Measurements from ENCODE around the gene RGL3.
"Not testable (repeated sequence)": the region's sequence is repeated elsewhere in the genome, so short reads cannot be mapped to it uniquely, and the experiment has no call there.

RGL3 gene

DNA sequence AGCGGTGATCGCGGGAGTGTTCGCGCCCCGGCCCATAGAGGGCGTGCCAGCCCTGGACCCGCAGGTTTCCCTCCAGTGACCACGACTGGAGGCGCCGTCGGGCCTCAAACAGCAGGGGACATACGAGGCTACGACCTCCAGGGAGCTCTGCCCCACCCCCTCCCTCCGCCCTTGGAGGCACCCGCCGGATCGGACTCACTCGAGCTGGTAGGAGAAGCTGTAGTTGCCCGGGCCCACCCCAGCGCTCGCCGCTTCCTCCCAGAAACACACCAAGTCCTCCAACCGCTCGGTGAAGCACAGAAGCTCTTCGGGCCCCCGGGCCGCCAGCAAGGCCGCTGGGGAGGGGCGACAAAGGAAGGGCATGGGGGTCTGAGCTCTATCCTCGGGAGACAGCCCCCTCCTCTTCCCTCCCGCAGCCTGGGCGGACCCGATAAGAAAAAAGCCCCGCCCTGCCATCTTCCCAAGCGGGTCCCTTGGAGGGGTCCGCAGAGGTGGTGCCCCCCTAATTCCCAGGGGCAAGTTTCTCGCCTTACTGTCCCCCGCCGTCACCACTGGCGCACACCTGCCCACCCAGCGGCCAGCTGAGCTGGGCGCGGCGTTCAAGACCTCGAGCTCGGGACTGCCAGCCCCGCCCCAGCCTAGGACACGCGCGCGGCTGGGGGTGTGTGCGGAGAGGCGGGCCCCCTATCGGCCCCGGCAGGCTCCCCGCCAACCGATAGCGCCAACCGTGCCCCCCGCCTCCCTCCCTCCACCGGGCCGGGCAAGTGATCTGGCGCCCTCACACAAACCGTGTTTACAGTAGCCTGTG lies 36.0 kb downstream of the RGL3 start:
- DNase-seq (ENCODE audit: low spot score) = no peak

DNA sequence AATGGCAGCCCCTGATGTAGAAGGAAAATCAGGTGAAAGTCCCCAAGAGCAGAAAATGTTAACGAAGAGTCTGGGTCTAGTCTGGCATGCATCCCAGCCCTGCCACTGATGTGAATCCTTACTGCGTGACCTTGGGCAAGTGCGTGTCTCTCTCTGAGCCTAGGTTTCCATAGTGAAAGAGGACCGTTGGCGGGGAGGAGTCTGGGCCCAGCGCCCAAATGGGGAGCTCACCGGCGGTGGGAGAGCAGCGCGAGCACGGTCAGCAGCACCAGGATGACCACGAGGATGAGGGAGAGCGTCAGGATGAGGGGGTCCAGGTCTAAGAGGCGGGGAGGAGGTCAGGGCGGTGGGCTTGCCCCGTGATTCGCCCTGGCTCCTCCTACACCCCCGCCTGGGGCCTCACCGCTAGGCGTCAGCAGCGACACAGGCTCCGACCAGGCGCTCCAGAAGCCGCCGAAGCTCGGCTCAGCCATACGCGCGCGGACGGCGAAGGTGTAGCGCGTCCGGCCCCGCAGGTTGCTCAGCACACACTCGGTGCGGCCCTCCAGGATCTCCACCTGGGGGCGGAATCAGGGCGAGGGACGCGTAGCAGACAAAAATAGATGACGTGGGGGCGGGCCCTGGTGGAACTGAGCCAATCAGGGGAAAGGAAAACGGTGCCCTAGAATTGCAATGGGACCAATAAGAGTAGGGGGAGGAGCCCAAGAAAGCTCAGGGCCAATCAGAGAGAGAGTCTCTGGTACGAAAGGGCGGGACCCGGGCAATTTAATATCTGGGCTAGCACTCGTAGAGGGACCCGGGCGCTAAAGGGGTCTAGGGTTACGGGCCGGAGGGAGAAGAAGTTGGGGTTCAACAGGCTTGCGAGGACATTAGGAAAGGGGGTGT lies 38.2 kb downstream of the RGL3 start:
- DNase-seq (ENCODE audit: low spot score) = peak; percentile 95

DNA sequence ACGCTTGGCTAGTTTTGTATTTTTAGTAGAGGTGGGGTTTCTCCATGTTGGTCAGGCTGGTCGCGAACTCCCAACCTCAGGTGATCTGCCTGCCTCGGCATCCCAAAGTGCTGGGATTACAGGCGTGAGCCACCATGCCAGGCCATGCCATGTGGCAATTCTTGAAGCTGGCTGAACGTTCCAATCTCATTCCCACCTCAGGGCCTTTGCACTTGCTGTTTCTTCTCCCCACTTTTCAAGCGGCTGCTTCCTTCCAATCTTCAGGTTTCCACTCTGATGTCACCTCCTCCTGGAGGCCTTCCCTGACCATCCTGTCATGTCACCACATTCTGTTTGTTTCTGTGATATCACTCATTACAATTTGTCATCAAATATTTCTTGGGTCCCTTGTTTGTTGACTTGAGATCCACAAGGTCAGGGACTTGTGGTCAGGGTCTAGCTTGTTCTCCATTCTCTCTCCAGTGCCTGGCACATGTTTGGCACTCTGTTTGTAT lies 39.2 kb downstream of the RGL3 start:
- no peak for DNase-seq (ENCODE audit: low spot score)

DNA sequence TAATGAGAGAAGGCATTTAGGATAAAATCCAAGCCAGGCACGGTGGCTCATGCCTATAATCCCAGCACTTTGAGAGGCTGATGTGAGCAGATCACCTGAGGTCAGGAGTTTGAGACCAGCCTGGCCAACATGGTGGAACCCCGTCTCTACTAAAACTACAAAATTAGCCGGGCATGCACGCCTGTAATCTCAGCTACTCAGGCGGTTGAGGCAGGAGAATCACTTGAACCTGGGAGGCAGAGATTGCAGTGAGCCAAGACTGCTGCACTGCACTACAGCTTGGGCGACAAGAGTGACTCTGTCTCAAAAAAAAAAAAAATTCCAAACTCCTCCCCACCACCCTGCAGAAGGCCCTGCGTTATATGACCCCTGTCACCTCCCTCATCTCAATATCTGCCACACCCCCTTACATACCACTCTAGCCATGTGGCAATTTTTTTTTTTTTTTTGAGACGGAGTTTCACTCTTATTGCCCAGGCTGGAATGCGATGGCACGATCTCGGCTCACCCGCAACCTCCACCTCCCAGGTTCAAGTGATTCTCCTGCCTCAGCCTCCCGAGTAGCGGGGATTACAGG lies 39.8 kb downstream of the RGL3 start:
- not testable (repeated sequence) for DNase-seq (ENCODE audit: low spot score)

DNA sequence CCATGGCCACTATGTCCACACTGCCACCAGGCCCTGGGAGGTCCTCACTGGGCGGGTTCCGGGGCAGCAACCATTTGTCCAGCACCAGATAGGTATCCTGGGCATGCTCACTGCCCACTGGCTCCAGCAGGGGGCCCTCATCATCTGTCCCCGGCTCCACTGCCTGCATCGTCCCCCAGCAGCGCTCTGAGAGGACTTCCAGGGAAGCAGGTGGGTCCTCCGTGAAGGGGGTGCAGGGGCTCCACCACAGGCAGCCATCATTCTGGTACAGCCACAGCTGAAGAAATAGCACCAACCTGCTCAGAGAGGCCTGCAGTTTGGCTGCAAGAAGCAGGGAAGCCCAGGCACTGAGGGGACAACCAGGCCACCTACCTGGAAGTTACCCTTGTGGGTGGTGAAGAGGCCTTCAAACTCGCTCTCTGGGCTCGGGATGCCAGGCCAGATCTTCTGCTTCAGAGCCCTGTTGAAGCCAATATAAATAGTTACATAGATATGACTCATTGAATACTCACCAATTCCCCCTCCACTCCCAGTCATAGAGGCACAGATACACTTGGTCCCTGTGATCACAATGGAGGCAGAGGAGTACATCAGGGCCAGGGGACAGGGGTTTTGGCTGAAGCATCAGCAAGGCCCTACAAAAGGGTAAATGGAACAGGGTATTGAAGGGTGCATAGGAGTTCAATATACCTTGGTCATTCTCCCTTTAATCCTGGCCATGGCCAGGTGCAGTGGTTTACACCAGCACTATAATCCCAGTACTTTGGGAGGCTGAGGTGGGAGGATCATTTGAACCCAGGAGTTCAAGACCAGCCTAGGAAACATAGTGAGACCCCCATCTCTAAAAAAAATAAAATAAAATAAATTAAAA lies 40.6 kb downstream of the RGL3 start:
- no peak for DNase-seq (ENCODE audit: low spot score)

DNA sequence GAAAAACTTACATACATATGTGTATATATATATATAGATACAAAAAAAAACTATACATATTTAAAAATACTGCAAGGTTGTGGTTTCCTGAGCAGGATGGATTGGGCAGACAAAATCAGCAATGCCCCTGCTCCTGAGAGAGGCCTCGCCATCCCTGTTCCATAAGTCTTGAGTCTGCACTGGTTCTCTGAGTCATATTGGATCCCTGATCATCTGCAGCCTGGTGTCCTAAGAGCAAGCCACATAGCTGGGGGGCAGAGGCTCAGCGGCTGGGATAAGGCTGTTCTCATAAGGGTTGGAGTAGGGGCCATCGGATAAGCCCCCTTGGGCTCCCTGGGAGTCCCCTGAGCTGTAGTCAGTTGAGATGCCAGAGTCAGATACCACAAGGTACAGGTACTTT lies 41.4 kb downstream of the RGL3 start:
- DNase-seq (ENCODE audit: low spot score) = no peak

DNA sequence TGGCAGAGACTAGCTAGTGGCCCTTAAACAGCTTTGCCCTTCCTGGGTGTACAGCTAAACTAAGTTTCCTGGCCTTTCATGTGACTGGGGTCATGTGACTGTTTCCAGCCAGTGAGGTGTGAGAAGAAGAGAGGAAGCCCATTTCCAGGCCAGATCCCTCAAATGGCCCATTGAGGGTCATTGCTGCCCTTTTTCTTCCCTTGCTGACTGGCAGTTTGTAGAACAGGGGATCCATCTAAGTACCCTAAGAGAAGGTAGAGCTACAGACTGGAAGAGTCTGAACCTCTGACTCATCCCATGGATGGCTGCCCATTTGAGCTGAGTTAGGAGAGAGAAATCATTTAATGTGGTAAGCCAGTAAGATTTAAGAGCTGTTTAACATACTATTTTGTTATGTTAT lies 41.9 kb downstream of the RGL3 start:
- no peak for DNase-seq (ENCODE audit: low spot score)

DNA sequence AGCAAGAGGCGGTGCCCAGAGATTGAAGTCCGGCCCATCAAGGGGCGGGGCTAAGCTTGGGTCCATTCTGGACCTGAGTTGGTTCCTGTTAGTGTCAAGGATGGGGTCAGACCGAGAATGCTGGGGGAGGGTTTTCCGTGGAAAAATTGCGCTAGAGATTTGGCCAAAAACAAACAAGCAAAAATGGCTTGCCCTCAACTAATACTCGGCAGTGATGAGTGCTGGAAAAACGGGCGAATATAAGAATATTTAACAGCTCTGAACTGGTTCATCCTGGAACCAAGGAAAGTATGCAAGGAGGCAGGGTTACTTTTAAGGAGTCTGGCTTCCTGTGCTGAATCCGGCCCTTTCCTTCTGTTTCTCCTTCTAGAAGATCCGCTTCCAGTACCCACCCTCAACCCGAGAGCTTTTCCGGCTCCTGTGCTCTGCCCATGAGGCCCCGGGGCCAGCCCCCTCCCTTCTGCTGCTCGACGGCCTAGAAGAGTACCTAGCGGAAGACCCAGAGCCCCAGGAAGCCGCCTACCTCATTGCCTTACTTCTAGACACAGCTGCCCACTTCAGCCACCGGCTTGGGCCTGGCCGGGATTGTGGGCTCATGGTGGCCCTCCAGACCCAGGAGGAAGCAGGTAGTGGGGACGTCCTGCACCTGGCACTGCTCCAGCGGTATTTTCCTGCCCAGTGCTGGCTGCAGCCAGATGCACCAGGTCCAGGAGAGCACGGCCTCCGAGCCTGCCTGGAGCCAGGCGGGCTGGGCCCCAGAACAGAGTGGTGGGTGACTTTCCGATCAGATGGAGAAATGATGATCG lies 43.8 kb downstream of the RGL3 start:
- no peak for DNase-seq (ENCODE audit: low spot score)

DNA sequence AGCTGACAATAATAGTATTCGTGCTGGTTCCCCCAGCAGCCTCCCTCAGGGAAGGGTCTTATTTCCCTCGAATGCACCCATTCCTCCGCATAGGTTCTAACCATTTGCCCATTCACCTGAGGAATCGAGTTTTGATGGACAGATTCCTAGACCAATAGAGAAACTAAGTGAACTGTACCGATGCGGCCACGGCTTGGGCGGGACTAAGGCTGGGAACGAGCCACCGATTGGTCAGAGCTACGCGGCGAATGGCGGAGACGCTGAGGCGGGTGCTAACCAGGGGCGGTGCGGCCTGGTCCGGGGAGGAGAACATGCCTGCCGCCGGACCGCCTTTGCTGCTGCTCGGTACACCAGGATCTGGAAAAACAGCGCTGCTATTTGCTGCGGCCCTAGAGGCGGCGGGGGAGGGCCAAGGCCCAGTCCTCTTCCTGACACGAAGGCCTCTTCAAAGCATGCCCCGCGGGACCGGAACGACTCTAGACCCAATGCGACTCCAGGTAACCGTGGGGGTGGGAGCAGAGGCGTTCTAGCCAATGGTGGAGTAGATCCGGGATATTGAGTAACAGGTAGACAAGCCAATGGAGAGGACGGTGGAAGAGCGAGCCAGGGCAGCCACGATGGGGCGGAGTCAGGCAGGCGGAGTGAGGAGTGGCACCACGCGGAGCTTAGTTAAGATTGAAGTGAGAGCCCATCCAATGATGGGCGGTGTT lies 44.5 kb downstream of the RGL3 start, which contains the start of gene SWSAP1:
Gene SWSAP1, plus strand, starts transcription at position 234 of the 710 bp plus-strand sequence. Its CDS starts 15 bp downstream, at position 249.
- DNase-seq (ENCODE audit: low spot score) = peak; percentile 100

DNA sequence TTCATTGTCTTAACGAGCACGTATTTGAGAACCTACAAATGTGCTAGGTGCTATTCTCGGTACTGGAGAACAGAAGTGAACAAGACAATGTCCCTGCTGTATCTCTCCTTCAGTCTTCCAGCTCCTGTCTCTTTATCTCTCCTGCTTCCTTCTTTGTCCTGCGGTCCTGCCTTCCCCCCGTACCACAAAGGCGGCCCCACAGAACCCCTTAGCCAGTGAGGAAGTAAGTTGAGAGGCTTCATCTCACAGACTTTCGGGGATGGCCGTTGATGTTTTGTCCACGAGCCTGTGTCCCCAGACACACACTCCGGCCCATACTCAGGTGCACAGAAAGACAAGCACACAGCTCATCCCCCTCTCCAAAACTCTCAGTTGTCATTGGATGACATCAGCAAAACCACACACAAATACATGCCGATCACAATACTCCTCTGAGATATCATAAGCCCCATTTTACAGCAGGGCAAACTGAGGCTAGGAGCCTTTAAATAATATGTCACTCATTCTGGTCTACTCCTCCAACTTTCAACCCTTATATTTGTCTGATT lies 45.2 kb downstream of the RGL3 start:
- DNase-seq (ENCODE audit: low spot score) = no peak

DNA sequence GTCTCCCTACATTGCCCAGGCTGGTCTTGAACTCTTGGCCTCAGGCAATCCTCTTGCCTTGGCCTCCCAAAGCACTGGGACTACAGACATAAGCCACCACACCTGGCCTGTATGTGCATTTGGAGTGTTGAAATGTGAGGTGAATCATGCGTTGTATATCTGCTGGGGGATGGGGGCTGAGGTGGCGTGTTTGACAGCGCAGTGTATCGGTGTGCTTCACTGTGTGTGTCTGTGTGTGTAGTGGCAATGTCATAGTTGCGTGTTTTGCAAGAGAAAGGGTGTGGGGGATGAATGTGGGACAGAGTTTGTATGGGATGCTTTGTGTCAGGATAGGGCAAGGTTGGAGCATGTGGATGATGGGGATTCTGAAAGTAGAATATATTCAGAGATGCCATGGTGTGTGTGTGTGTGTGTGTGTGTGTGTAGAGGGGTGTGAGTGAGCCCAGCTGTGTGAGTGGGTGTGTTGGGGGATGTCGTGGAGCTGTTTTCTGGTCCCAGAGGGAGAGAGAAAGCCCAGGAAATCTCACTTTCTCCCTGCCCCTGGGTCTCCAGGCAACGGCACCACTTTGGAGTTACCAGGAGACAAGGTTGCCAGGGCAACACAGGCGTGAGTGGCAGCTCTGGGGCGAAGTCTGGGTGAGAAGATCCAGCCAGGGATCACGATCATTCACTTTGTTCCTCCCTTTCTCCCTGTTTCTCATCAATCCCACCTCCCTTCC lies 45.8 kb downstream of the RGL3 start:
- peak; percentile 87 for DNase-seq (ENCODE audit: low spot score)

DNA sequence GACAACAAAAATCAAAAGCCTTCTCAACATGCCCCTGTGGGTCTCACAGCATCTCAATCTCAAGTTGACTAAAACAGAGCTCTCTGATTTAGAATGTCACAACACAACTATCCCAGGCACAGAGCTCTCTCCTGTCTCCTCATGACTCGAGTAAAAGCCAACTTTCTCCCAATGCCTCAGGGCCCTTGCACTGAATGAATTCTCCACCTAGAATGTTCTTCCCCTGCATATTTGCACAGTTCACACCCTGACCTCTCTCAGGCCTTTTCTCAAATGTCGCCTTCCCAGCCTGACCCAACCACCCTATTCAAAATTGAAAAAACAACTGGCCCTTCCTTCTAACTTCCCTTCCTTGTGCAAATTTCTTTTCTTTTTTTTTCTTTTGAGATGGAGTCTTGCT lies 48.4 kb downstream of the RGL3 start:
- DNase-seq (ENCODE audit: low spot score) = no peak

DNA sequence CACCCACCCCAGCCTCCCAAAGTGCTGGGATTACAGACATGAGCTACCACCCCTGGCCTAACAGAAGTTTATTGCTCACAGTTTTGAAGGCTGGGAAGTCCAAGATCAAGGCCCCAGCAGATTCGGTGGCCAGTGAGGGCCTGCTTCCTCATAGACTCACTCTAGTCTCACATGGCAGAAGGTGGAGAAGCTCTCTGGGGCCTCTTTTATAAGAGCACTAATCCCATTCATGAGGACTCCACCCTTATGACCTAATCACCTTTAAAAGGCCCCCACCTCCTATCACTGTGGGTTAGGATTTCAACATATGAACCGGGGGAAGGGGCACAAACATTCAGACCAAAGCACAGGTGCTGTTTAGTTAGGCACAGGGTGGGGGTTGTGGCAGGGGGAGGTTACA lies 51.6 kb downstream of the RGL3 start:
- DNase-seq (ENCODE audit: low spot score) = no peak

DNA sequence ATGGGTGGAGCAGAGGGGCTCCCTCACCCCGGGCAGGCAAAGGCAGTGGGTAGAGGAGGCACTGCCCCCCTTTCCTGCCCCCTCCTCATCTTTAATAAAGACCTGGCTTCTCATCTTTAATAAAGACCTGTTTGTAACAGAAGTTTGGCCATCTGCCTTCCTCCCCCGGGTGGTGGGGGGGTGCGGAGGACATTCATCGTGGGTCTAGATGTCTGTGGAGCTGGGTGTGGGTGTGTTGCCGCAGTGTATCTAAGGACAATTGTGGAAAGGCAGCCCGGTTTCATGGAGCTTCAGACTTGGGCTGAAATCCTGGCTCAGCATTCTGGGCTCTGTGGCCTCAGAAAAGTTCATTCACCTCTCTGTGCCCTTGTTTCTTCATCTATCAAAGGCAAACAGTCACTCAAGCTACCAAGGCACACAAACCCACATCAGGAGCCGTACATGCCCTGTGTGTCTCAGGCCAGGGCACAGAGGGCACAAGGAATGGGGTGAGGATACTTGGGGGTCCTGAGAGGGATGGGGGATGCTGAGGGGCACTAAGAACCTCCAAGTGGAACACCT lies 53.5 kb downstream of the RGL3 start:
- no peak for DNase-seq (ENCODE audit: low spot score)

DNA sequence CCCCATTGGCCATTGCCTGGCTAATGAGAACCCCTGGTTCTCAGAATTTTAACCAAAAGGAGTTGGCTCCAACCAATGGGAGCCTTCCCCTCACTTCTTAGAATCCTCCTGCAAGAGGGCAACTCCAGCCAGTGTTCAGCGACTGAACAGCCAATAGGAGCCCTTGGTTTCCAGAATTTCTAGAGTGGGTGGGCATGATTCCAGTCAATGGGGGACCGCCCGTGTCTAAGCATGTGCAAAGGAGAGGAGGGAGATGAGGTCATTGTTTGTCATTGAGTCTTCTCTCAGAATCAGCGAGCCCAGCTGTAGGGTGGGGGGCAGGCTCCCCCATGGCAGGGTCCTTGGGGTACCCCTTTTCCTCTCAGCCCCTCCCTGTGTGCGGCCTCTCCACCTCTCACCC lies 54.2 kb downstream of the RGL3 start:
- DNase-seq (ENCODE audit: low spot score) = no peak

DNA sequence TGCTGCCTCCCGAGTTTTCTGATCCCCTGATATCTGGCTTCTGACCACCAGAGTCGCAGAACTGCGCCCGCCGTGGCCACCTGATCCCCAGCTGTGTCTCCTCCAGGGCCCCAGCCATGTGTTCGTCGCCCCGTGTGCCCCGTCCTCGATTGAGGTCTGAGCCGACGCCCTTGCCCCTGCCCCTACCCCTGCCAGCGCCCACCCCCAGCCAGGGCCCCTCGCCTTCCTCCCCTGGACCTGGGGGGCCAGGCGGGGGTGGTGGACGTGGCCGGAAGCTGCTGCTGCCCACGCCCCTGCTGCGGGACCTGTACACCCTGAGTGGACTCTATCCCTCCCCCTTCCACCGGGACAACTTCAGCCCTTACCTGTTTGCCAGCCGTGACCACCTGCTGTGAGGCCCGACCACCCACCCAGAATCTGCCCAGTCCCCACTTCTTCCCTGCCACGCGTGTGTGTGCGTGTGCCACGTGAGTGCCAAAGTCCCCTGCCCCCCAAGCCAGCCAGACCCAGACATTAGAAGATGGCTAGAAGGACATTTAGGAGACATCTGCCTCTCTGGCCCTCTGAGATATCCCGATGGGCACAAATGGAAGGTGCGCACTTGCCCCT lies 54.7 kb downstream of the RGL3 start:
- DNase-seq (ENCODE audit: low spot score) = no peak

DNA sequence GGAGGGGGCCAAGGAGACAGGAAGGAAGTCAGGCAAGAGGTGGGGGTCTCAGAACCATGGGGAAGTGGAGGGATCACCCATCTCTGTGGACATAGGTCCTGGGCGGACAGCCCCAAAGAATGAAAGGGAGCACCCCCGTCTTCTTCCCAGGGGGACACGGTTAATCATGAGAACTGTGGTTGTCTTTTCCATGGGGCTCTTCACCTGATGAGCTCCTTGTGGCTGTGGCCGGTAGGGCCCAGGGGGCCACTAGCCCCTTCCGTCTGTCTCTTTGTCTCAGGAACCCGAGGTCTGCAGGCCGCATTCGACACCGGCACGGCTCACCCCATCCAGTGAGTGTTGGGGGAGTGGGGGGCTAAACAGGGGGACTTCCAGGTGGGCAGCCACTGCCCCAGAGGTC lies 55.2 kb downstream of the RGL3 start:
- DNase-seq (ENCODE audit: low spot score) = no peak
